Mesenchymal stem cell (in vitro differentiated cells and primary cell): ENCODE data around the gene FGD6.

Experiments used
- DNase-seq: peaks from one replicate; pipeline ENCODE4 v3.0.0-alpha.2; 2013
- H2AFZ ChIP-seq: one replicate; pipeline ENCODE4 v1.6.1; 2013; ENCODE audit warnings: low read depth, mild to moderate bottlenecking, control low read depth, inconsistent platforms, low read length, moderate library complexity
- H2AK5ac ChIP-seq: 2 replicates; pipeline ENCODE4 v1.6.1; 2013; ENCODE audit warnings: low read length, moderate library complexity, mild to moderate bottlenecking, inconsistent platforms; ENCODE audit not compliant: severe bottlenecking
- H2BK120ac ChIP-seq: one replicate; pipeline ENCODE4 v1.6.1; 2013; ENCODE audit warnings: low read depth, mild to moderate bottlenecking, inconsistent platforms, low read length, moderate library complexity
- H2BK12ac ChIP-seq, 2 experiments: one replicate each; pipeline ENCODE4 v1.6.1; 2013; ENCODE audit warnings: inconsistent platforms in 2 of 2, low read length in 2 of 2, mild to moderate bottlenecking in 2 of 2, moderate library complexity in 2 of 2, control low read depth in 1 of 2
- H2BK15ac ChIP-seq: one replicate; pipeline ENCODE4 v1.6.1; 2013; ENCODE audit warnings: mild to moderate bottlenecking, low read depth, inconsistent platforms; ENCODE audit not compliant: poor library complexity, severe bottlenecking
- H2BK5ac ChIP-seq: 2 replicates; pipeline ENCODE4 v1.6.1; 2013; ENCODE audit warnings: low read depth, mild to moderate bottlenecking, low read length, control low read depth, inconsistent platforms; ENCODE audit not compliant: poor library complexity, severe bottlenecking
- H3K14ac ChIP-seq, 2 experiments: one replicate each; pipeline ENCODE4 v1.6.1; 2013; ENCODE audit warnings: inconsistent platforms in 2 of 2, low read length in 2 of 2, control low read depth in 1 of 2, mild to moderate bottlenecking in 1 of 2, moderate library complexity in 1 of 2
- H3K18ac ChIP-seq, 2 experiments: one replicate each; pipeline ENCODE4 v1.6.1; 2013; ENCODE audit warnings: inconsistent platforms in 2 of 2, low read length in 2 of 2, control low read depth in 1 of 2, low read depth in 1 of 2, mild to moderate bottlenecking in 1 of 2
- H3K23ac ChIP-seq, 2 experiments: one replicate each; pipeline ENCODE4 v1.6.1; 2013; ENCODE audit warnings: inconsistent platforms in 2 of 2, low read length in 2 of 2, mild to moderate bottlenecking in 2 of 2, moderate library complexity in 2 of 2, control low read depth in 1 of 2
- H3K27ac ChIP-seq: 2 replicates; pipeline ENCODE4 v1.5.1; 2013; ENCODE audit warnings: mild to moderate bottlenecking, moderate library complexity, low read length, control low read depth, inconsistent platforms; ENCODE audit not compliant: poor library complexity, severe bottlenecking
- H3K27me3 ChIP-seq, 2 experiments: 2 replicates each; pipeline versions ENCODE4 v1.6.1 to v1.7.0; 2013; ENCODE audit warnings: low read length in 2 of 2, mild to moderate bottlenecking in 2 of 2, moderate library complexity in 2 of 2, control low read depth in 1 of 2, inconsistent platforms in 1 of 2; ENCODE audit not compliant: control insufficient read depth in 1 of 2, insufficient read depth in 1 of 2
- H3K36me3 ChIP-seq, 2 experiments: 2 replicates each; pipeline versions ENCODE4 v1.6.1 to v1.7.0; 2013; ENCODE audit warnings: low read length in 2 of 2, control low read depth in 1 of 2, inconsistent platforms in 1 of 2, low read depth in 1 of 2, mild to moderate bottlenecking in 1 of 2; ENCODE audit not compliant: insufficient read depth in 2 of 2, control insufficient read depth in 1 of 2
- H3K4ac ChIP-seq, 2 experiments: one replicate each; pipeline ENCODE4 v1.6.1; 2013; ENCODE audit warnings: inconsistent platforms in 2 of 2, low read length in 2 of 2, mild to moderate bottlenecking in 2 of 2, moderate library complexity in 2 of 2, control low read depth in 1 of 2, low read depth in 1 of 2
- H3K4me1 ChIP-seq: 2 replicates; pipeline ENCODE4 v1.6.1; 2013; ENCODE audit warnings: low read depth, low read length, control low read depth; ENCODE audit not compliant: control insufficient read depth, insufficient read depth
- H3K4me2 ChIP-seq: 2 replicates; pipeline ENCODE4 v1.6.1; 2013; ENCODE audit warnings: low read length, mild to moderate bottlenecking, inconsistent platforms; ENCODE audit not compliant: poor library complexity, severe bottlenecking
- H3K4me3 ChIP-seq, 2 experiments: 2 replicates each; pipeline versions ENCODE4 v1.5.1 to v1.7.0; 2013; ENCODE audit warnings: low read length in 2 of 2, mild to moderate bottlenecking in 2 of 2, control low read depth in 1 of 2, low read depth in 1 of 2; ENCODE audit not compliant: insufficient read depth in 1 of 2
- H3K79me1 ChIP-seq: replicated peaks from 2 replicates; pipeline ENCODE4 v1.6.1; 2013; ENCODE audit warnings: mild to moderate bottlenecking, control low read depth, low read length, inconsistent platforms; ENCODE audit not compliant: poor library complexity, severe bottlenecking
- H3K9ac ChIP-seq: 2 replicates; pipeline ENCODE4 v1.7.0; 2013; ENCODE audit warnings: mild to moderate bottlenecking, low read length, moderate library complexity
- H3K9me3 ChIP-seq: 2 replicates; pipeline ENCODE4 v1.7.0; 2013; ENCODE audit warnings: mild to moderate bottlenecking, low read length; ENCODE audit not compliant: control insufficient read depth
- H4K8ac ChIP-seq: one replicate; pipeline ENCODE4 v1.6.1; 2013; ENCODE audit warnings: inconsistent platforms, mild to moderate bottlenecking, low read length, moderate library complexity
- H4K91ac ChIP-seq: one replicate; pipeline ENCODE4 v1.6.1; 2013; ENCODE audit warnings: mild to moderate bottlenecking, low read length, inconsistent platforms
- WGBS: methylation state at CpG from one replicate; pipeline ENCODE4 v1.1.7; 2013; ENCODE audit warnings: mixed read lengths; 5-methylcytosine and 5-hydroxymethylcytosine counted together

Gene FGD6

DNA sequence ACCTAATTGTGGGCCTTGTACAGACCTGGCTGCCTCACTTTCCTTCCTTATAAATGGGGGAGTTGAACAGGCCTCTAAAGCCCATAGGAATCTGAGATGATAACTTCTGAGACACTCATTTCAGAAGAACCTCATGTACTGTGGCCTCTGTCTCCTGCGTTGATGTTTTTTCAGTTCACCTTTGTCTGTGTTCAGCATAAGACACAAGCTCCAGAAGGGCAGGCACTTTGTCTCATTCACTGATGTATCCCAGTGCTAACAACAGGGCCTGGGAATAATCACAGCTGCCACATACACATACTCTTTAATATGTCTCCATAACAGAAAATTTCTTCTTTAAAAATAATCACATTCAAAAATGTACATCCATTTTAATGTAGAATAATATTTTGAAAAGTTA, 3.3 kb downstream of the FGD6 start:
- Histone ChIP-seq H2AK5ac (no peak overlapping the region), H4K8ac (no peak overlapping the region), H3K4me2 (peak overlapping the region; percentile 49), H4K91ac (no peak overlapping the region), H3K9me3 (no peaks in the 10 kb centered on the region), H2BK120ac (no peak overlapping the region), H3K23ac (no peak overlapping the region), H3K4me1 (peaks cover 4% of the 10 kb centered on the region), H3K14ac (no peak overlapping the region), H2BK15ac (no peak overlapping the region), H3K18ac (no peak overlapping the region), H2BK12ac (no peak overlapping the region), H3K27me3 (no peaks in the 10 kb centered on the region), H3K27ac (peak overlapping the region; percentile 60), H2BK5ac (no peak overlapping the region), H3K36me3 (no peaks in the 10 kb centered on the region), H2AFZ (no peak overlapping the region), H3K4ac (no peak overlapping the region), H3K9ac (no peak overlapping the region), H3K79me1 (peaks cover 10% of the 10 kb centered on the region), H3K4me3 (no peak overlapping the region)
- DNase-seq, result no peak
- WGBS, result 84% methylated on average over 1 of the region's 1 CpG

- 91% methylated on average over 2 of the region's 4 CpGs for WGBS
- no peak overlapping the region for H2AFZ ChIP-seq
- peak overlapping the region; percentile 80 for H2AK5ac ChIP-seq
- H3K27me3 ChIP-seq, result no peaks in the 10 kb centered on the region
- H3K23ac ChIP-seq, result no peak overlapping the region
- no peaks in the 10 kb centered on the region for H3K9me3 ChIP-seq
- no peak overlapping the region for H2BK15ac ChIP-seq
- H2BK120ac ChIP-seq, result no peak overlapping the region
- H3K4me1 ChIP-seq, result peaks cover 4% of the 10 kb centered on the region
- peaks cover 10% of the 10 kb centered on the region for H3K79me1 ChIP-seq
- H3K14ac ChIP-seq, result no peak overlapping the region
- H2BK12ac ChIP-seq, result no peak overlapping the region
- H3K36me3 ChIP-seq, result no peaks in the 10 kb centered on the region
- H3K4ac ChIP-seq, result no peak overlapping the region
- no peak overlapping the region for H3K9ac ChIP-seq
- H4K8ac ChIP-seq, result no peak overlapping the region
- no peak overlapping the region for H4K91ac ChIP-seq
- no peak overlapping the region for H3K27ac ChIP-seq
- H3K18ac ChIP-seq, result no peak overlapping the region
- no peak overlapping the region for H2BK5ac ChIP-seq
- H3K4me3 ChIP-seq, result no peak overlapping the region
- no peak for DNase-seq
- H3K4me2 ChIP-seq, result no peak overlapping the region
Observed at GRCh38 chr12:95213119-95213518, 4.1 kb downstream of the FGD6 start.

DNA sequence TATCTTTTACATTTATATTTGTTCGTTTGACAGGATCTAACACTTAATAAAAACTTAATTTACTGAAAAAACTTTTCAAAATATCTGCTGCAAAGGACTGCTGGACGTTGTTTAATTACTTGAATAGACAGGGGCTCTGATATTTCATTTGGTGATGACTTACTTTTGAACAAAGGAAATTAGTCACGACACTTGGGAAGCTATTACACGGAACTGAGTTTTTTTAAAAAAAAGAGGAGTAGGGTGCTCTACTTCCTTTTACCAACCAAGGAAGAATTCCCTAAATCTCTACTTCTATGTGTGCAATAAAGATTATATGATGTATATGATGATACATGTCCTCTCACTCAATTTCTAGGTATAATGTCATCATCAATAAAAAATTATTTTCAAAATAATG, 4.7 kb downstream of the FGD6 start:
- no peak overlapping the region for H3K27ac ChIP-seq
- no peaks in the 10 kb centered on the region for H3K27me3 ChIP-seq
- no peak overlapping the region for H2AK5ac ChIP-seq
- H3K4me1 ChIP-seq, result peaks cover 7% of the 10 kb centered on the region
- no peak overlapping the region for H2BK120ac ChIP-seq
- H2BK12ac ChIP-seq, result no peak overlapping the region
- H3K23ac ChIP-seq, result no peak overlapping the region
- 82% methylated on average over 1 of the region's 4 CpGs for WGBS
- no peak overlapping the region for H2BK5ac ChIP-seq
- H3K4me3 ChIP-seq, result no peak overlapping the region
- H2AFZ ChIP-seq, result no peak overlapping the region
- H3K14ac ChIP-seq, result no peak overlapping the region
- no peak overlapping the region for H2BK15ac ChIP-seq
- no peak overlapping the region for H3K4me2 ChIP-seq
- no peaks in the 10 kb centered on the region for H3K36me3 ChIP-seq
- H3K9me3 ChIP-seq, result no peaks in the 10 kb centered on the region
- no peak overlapping the region for H3K4ac ChIP-seq
- no peak overlapping the region for H3K18ac ChIP-seq
- H3K9ac ChIP-seq, result no peak overlapping the region
- H4K91ac ChIP-seq, result no peak overlapping the region
- H3K79me1 ChIP-seq, result peaks cover 10% of the 10 kb centered on the region
- no peak for DNase-seq
- no peak overlapping the region for H4K8ac ChIP-seq

- peaks cover 10% of the 10 kb centered on the region for H3K79me1 ChIP-seq
Observed at GRCh38 chr12:95208678-95209077, 8.6 kb downstream of the FGD6 start.

More at GRCh38 chr12:95208678-95209077, 8.6 kb downstream of the FGD6 start:
- no peaks in the 10 kb centered on the region for H3K9me3 ChIP-seq
- no peak overlapping the region for H3K9ac ChIP-seq
- H3K4me2 ChIP-seq, result no peak overlapping the region
- no peaks in the 10 kb centered on the region for H3K36me3 ChIP-seq
- H3K4ac ChIP-seq, result no peak overlapping the region
- H3K27me3 ChIP-seq, result no peaks in the 10 kb centered on the region
- H3K27ac ChIP-seq, result peak overlapping the region; percentile 48
- H2BK12ac ChIP-seq, result no peak overlapping the region
- 86% methylated on average over 7 of the region's 7 CpGs for WGBS
- no peak overlapping the region for H2BK15ac ChIP-seq
- H4K8ac ChIP-seq, result no peak overlapping the region
- H2BK120ac ChIP-seq, result no peak overlapping the region
- no peak overlapping the region for H3K14ac ChIP-seq
- no peak for DNase-seq
- H2AFZ ChIP-seq, result no peak overlapping the region
- no peak overlapping the region for H3K4me3 ChIP-seq
- no peak overlapping the region for H4K91ac ChIP-seq
- H3K23ac ChIP-seq, result peak overlapping the region in 1 of 2 experiments; percentile 24
- H3K18ac ChIP-seq, result no peak overlapping the region
- peaks cover 17% of the 10 kb centered on the region for H3K4me1 ChIP-seq
- H2AK5ac ChIP-seq, result peak overlapping the region; percentile 81
- H2BK5ac ChIP-seq, result no peak overlapping the region
